ENCODE data around the gene ZSWIM7. TPM values are rescaled to one million over a fixed set of nuclear protein-coding genes. Genes with fewer than 3 reads are reported as not detected.

The ZSWIM7 gene
- polyA plus RNA-seq, 3 donors = 43.1 to 70.1 (median 67.1) TPM

DNA sequence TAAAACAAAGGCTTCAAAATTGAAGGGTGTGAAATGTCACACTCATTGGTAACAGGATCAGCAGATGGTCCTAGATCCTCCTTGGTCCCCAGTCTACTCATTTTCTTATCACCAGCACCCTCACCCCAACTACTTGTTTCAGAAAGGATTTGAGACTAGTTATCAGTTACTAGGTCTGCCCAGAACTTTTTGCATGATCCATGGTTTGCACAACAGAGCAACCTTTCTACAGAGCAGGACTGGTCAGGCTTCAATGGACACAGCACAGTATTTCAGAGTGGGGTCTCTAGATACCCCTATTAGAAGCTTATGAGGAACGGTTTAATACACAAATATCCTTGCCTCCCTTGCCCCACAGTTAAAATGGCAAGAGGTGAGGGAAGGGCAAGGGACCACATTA, 25.7 kb upstream of the ZSWIM7 start:
- Histone ChIP-seq H3K36me3 (replicated peaks in 1 of 2; ENCODE audit: control insufficient read depth in 1 of 2, insufficient read depth in 2 of 2, low read length in 2 of 2) (peaks cover 76 to 95% of the 10 kb centered on the region in 2 donors), H3K27ac (ENCODE audit: low read depth in 1 of 2, low read length in 2 of 2) (no peak overlapping the region), H3K79me2 (ENCODE audit: insufficient read depth, low read length) (peaks cover 9% of the 10 kb centered on the region), H4K20me1 (ENCODE audit: insufficient read depth, low read length) (peaks cover 18% of the 10 kb centered on the region), H3K4me3 (replicated peaks in 1 of 3; ENCODE audit: low read depth in 2 of 3, low read length in 3 of 3) (no peak overlapping the region), H3K27me3 (ENCODE audit: control insufficient read depth in 2 of 2, insufficient read depth in 2 of 2, low read length in 2 of 2) (no peaks in the 10 kb centered on the region), H3K4me2 (replicated peaks; ENCODE audit: extremely low read depth, low read length, poor library complexity, severe bottlenecking) (no peak overlapping the region), H3K9ac (ENCODE audit: insufficient read depth, low read length, poor library complexity, severe bottlenecking) (no peak overlapping the region), H3K4me1 (ENCODE audit: control insufficient read depth in 1 of 2, insufficient read depth in 2 of 2, low read length in 2 of 2) (no peaks in the 10 kb centered on the region), H3K9me3 (replicated peaks in 1 of 2; ENCODE audit: control insufficient read depth in 1 of 2, insufficient read depth in 1 of 2, low read length in 2 of 2) (no peaks in the 10 kb centered on the region), H2AFZ (ENCODE audit: insufficient read depth, low read depth, low read length, poor library complexity, severe bottlenecking) (no peak overlapping the region)
- Mint-ChIP-seq H3K36me3 (peaks cover 78 to 86% of the 10 kb centered on the region in 2 donors), H3K27ac (peak overlapping the region in 1 of 7 donors; percentile 28), H3K4me3 (no peak overlapping the region), H3K27me3 (ENCODE audit: low read depth in 3 of 3) (no peaks in the 10 kb centered on the region), H3K9me3 (no peaks in the 10 kb centered on the region), H3K4me1 (peaks cover 5% of the 10 kb centered on the region)
- intact Hi-C loops (cut with micrococcal nuclease) = loop anchor here in 1 of 2 donors (1.0 kb wide), 1 partner anchor 20 kb away; no protein-coding TSS in a partner anchor
- no CpG with 5 or more reads among the region's 1 CpG for WGBS (ENCODE audit: insufficient coverage)
- DNase-seq = no peak
- TF ChIP-seq, protein P1, sequence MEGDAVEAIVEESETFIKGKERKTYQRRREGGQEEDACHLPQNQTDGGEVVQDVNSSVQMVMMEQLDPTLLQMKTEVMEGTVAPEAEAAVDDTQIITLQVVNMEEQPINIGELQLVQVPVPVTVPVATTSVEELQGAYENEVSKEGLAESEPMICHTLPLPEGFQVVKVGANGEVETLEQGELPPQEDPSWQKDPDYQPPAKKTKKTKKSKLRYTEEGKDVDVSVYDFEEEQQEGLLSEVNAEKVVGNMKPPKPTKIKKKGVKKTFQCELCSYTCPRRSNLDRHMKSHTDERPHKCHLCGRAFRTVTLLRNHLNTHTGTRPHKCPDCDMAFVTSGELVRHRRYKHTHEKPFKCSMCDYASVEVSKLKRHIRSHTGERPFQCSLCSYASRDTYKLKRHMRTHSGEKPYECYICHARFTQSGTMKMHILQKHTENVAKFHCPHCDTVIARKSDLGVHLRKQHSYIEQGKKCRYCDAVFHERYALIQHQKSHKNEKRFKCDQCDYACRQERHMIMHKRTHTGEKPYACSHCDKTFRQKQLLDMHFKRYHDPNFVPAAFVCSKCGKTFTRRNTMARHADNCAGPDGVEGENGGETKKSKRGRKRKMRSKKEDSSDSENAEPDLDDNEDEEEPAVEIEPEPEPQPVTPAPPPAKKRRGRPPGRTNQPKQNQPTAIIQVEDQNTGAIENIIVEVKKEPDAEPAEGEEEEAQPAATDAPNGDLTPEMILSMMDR (IDR thresholded peaks at IDR 0.05) = no peak

DNA sequence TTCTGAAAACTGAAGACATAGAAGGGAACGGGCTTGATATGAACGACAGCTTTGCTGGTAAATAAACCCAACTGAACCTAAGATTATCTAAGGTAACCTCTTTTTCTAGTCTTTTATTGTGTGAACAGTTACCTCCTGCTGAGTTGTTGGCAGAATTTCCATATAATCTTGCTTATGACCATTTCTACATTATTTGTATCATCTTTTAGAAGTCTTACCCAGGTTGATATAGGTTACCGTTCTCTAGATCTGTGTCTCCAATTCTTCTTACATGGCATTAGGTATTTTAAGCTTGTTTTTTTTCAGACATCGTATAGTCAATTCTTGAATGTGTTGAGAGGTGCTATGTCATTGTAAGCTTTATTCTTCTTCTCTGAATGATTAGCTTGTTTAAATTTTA, 24.4 kb upstream of the ZSWIM7 start:
- peaks cover 63 to 93% of the 10 kb centered on the region in 2 donors for H3K36me3 ChIP-seq (replicated peaks in 1 of 2; ENCODE audit: control insufficient read depth in 1 of 2, insufficient read depth in 2 of 2, low read length in 2 of 2)
- no peaks in the 10 kb centered on the region for H3K4me1 ChIP-seq (ENCODE audit: control insufficient read depth in 1 of 2, insufficient read depth in 2 of 2, low read length in 2 of 2)
- H2AFZ ChIP-seq (ENCODE audit: insufficient read depth, low read depth, low read length, poor library complexity, severe bottlenecking) = no peak overlapping the region
- H3K79me2 ChIP-seq (ENCODE audit: insufficient read depth, low read length) = peaks cover 14% of the 10 kb centered on the region
- Mint-ChIP-seq H3K9me3 (no peaks in the 10 kb centered on the region), H3K4me3 (no peak overlapping the region), H3K27ac (peak overlapping the region in 1 of 7 donors; percentile 10), H3K27me3 (ENCODE audit: low read depth in 3 of 3) (no peaks in the 10 kb centered on the region), H3K36me3 (peaks cover 68 to 81% of the 10 kb centered on the region in 2 donors), H3K4me1 (peaks cover 5% of the 10 kb centered on the region)
- H3K9ac ChIP-seq (ENCODE audit: insufficient read depth, low read length, poor library complexity, severe bottlenecking) = no peak overlapping the region
- no peak overlapping the region for H3K27ac ChIP-seq (ENCODE audit: low read depth in 1 of 2, low read length in 2 of 2)
- H3K4me3 ChIP-seq (replicated peaks in 1 of 3; ENCODE audit: low read depth in 2 of 3, low read length in 3 of 3) = no peak overlapping the region
- no peak overlapping the region for H3K4me2 ChIP-seq (replicated peaks; ENCODE audit: extremely low read depth, low read length, poor library complexity, severe bottlenecking)
- intact Hi-C loops (cut with micrococcal nuclease) = no loop called here
- H3K9me3 ChIP-seq (replicated peaks in 1 of 2; ENCODE audit: control insufficient read depth in 1 of 2, insufficient read depth in 1 of 2, low read length in 2 of 2) = no peaks in the 10 kb centered on the region
- H3K27me3 ChIP-seq (ENCODE audit: control insufficient read depth in 2 of 2, insufficient read depth in 2 of 2, low read length in 2 of 2) = no peaks in the 10 kb centered on the region
- TF ChIP-seq, protein P1 (IDR thresholded peaks at IDR 0.05) = no peak
- DNase-seq = no peak
- H4K20me1 ChIP-seq (ENCODE audit: insufficient read depth, low read length) = peaks cover 18% of the 10 kb centered on the region
- no CpG with 5 or more reads among the region's 4 CpGs for WGBS (ENCODE audit: insufficient coverage)
